LNCAP (cell line): ENCODE data around the gene FBXO42.

Experiments
- TF ChIP-seq, protein P1 (sequence below): fragments of 450-650 bp; IDR thresholded peaks from 2 replicates; pipeline ENCODE4 v1.5.1; 2017; ENCODE audit warnings: mild to moderate bottlenecking

The FBXO42 gene

DNA sequence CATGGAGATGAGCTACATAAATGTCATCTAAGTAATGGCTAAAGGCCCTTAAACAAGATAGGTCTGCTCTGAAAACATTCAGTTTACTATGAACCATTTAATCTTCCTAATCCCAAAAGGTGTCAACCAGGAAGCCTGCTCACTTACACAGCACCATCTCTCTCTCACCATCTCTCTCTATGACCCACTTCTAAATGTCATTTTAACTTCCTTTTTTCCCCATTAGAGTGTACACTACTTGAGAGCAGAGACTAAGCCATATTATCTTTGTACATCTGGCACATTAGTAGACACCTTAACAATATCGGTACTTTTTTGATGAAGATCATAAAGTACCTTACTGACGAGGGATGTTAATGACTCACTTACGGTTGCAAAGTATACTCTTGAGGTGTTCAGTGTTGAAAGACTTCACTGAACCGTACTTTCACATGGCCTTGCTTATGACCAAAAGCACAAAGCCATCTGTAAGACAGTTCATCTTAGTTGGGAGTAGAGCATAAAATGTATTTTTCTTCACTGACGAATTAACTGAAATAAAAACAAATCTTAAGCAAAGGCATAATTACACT is 25.4 kb downstream of the FBXO42 start:
- TF ChIP-seq, protein P1, sequence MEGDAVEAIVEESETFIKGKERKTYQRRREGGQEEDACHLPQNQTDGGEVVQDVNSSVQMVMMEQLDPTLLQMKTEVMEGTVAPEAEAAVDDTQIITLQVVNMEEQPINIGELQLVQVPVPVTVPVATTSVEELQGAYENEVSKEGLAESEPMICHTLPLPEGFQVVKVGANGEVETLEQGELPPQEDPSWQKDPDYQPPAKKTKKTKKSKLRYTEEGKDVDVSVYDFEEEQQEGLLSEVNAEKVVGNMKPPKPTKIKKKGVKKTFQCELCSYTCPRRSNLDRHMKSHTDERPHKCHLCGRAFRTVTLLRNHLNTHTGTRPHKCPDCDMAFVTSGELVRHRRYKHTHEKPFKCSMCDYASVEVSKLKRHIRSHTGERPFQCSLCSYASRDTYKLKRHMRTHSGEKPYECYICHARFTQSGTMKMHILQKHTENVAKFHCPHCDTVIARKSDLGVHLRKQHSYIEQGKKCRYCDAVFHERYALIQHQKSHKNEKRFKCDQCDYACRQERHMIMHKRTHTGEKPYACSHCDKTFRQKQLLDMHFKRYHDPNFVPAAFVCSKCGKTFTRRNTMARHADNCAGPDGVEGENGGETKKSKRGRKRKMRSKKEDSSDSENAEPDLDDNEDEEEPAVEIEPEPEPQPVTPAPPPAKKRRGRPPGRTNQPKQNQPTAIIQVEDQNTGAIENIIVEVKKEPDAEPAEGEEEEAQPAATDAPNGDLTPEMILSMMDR, result no peak

DNA sequence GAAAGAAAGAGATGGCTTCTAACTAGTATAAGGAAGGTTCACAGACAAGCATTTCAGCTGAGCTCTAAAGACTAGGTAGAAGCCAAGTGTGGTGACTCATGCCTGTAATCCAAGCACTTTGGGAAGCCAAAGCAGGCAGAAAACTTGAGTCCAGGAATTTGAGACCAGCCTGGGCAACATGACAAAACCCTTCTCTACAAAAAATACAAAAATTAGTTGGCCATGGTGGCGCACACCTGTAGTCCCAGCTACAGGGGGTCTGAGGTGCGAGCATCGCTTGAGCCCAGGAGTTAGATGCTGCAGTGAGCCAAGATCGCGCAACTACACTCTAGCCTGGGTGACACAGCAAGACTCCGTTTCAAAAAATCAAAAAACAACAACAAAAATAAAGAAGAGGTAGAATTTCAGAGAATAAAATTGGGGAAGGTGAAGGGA is 27.8 kb downstream of the FBXO42 start:
- TF ChIP-seq, protein P1, result no peak

DNA sequence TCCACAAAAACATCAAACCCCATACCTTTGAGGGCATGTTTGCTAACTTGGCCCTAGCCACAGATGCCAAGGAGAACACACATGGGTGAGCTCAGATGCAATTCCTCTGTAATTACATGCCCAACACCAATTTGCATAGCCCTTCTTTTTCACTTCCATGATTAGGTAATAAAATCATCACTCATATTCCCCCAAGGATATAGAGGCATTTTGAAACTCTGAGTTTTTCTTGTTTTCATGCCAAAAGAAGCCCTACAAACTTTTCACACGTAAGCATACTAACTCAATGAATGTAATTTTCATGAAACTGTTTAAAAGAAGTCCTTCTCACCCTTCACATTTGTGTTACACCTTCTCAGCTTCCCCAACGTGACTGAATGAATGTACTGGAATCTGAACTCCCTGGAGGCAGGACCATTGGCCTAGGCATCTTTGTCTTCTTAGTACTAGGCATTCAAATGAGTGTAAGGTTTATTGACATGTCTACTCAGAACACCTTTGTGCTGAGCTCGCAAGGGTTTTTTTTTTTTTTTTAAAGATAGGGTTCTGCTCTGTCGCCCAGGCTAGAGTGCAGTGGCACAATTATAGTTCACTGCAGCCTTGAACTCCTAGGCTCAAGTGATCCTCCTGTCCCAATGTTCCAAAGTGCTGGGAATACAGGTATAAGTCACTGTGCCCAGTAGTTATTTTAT is 31.0 kb downstream of the FBXO42 start:
- TF ChIP-seq, protein P1, result no peak

DNA sequence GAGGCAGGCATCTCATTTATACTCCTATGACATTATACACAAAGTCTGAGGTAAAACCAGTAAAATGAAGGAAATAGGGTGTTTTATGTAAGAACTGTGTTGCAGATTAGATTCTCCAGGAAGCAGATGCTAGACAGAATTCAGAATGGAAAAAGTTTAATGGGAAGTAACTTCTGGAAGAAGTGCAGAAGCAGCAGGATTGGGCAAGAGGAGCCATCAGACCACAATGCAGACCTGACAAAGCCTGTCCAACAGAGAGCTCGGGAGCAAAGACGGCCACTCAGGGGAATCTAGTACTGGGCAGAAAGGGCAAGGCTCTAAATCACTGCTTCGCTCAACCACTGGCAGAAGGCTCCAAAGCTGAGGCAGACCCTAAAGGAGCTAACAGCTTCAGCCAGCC is 33.7 kb downstream of the FBXO42 start:
- TF ChIP-seq, protein P1, result no peak

DNA sequence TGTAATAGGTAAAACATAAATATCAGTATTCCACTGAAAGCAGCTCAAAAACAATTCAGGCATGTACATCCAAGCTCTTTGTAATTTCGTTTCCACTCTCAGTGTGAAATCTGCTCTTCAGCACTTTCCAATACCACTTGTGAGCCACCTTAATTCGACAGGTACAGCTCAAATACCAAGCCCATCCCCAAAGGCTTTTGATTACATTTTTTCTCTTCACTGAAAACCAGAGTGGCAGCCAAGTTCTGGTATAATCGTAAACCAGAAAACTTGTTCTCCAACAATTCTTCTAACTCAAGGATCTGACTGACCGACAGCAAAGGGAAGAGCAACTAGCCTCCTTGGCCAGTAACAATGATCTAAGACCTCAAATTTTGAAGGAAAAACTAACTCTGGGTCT is 36.8 kb downstream of the FBXO42 start:
- TF ChIP-seq, protein P1, result no peak

DNA sequence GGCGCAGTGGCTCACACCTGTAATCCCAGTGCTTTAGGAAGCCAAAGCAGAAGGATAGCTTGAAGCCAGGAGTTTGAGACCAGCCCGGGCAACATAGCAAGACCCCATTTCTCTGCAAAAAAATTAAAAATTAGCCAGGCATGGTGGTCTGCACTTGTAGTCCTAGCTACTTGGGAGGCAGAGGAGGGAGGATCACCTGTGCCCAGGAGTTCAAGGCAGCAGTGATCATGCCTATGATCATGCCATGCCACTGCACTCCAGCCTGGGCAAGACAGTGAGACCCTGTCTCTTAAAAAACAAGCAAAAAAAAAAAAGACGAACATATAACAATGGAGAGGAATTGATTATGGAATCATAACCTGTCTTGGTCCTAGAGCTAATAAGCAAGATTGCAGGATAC is 45.1 kb downstream of the FBXO42 start:
- TF ChIP-seq, protein P1, result no peak

DNA sequence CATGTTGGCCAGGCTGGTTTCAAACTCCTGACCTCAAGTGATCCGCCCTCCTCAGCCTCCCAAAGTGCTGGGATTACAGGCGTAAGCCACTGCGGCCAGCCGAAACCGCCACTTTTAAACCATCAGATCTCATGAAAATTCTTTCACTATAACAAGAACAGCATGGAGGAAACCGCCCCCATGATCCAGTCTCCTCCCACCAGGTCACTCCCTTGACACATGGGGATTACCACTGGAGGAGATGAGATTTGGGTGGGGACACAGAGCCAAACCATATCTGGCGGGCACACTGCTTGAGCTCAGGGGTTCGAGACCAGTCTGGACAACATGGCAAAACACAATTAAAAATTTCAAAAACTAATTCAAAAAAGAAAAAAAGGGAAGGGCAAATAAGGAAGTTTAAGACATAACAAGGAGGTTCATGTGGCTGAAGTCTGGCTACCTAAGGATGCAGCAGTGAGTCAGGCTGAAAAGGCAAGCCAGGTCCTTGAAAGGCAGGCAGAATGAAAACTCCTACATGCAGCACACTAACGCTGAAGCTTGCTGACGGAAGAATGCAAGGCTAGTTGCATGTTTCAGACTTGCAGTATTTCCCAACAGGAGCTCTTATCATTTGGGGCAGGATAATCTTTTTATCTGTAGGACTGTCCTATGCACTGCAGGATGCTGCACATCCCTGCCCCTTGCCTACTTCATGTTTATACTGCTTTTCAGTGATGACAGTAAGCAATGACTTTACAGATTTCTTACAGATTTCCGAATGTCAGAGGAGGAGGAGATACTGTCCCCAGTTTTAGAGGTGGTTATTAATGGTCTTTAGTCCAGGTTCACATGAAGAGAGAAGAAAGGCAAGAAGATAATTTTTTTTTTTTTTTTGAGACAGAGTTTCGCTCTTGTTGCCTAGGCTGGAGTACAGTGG is 49.3 kb downstream of the FBXO42 start:
- TF ChIP-seq, protein P1, result no peak
